Neural progenitor cell (in vitro differentiated cells): ENCODE data around the gene IFT122. TPM values are rescaled to one million over a fixed set of nuclear protein-coding genes. Genes with fewer than 3 reads are reported as not detected.
"Not testable (repeated sequence)": the region's sequence is repeated elsewhere in the genome, so short reads cannot be mapped to it uniquely, and the experiment has no call there.

Source experiments
- DNase-seq: peaks from one replicate; pipeline ENCODE4 v3.0.0-alpha.2; 2016; ENCODE audit warnings: low spot score
- H2AFZ ChIP-seq: fragments of 200-600 bp; sonication (generic); replicated peaks from 2 replicates; pipeline ENCODE4 v1.6.1; 2016; ENCODE audit warnings: antibody characterized with exemption
- H3F3A ChIP-seq: fragments of 200-600 bp; sonication (generic); 2 replicates; pipeline ENCODE4 v1.6.1; 2016; ENCODE audit warnings: antibody characterized with exemption, low read depth
- H3K27ac ChIP-seq: fragments of 200-600 bp; sonication (generic); 2 replicates; pipeline ENCODE4 v1.5.1; 2016; ENCODE audit warnings: mild to moderate bottlenecking
- H3K27me3 ChIP-seq: fragments of 200-600 bp; sonication (generic); 2 replicates; pipeline ENCODE4 v1.6.1; 2016; ENCODE audit warnings: mild to moderate bottlenecking, moderate library complexity
- H3K36me3 ChIP-seq: fragments of 200-600 bp; sonication (generic); 2 replicates; pipeline ENCODE4 v1.5.1; 2016
- H3K4me1 ChIP-seq: fragments of 200-600 bp; sonication (generic); 2 replicates; pipeline ENCODE4 v1.6.1; 2016; ENCODE audit warnings: mixed run types
- H3K4me2 ChIP-seq: fragments of 200-600 bp; sonication (generic); 2 replicates; pipeline ENCODE4 v1.6.1; 2016
- H3K4me3 ChIP-seq: fragments of 200-600 bp; sonication (generic); 2 replicates; pipeline ENCODE4 v1.5.1; 2016
- H3K79me2 ChIP-seq: fragments of 200-600 bp; sonication (generic); 2 replicates; pipeline ENCODE4 v1.6.1; 2016; ENCODE audit warnings: low read depth
- H3K9ac ChIP-seq: fragments of 200-600 bp; sonication (generic); 2 replicates; pipeline ENCODE4 v1.6.1; 2016
- H3K9me3 ChIP-seq: fragments of 200-600 bp; sonication (generic); 2 replicates; pipeline ENCODE4 v1.5.1; 2016; ENCODE audit warnings: low read depth
- H4K20me1 ChIP-seq: fragments of 200-600 bp; sonication (generic); 2 replicates; pipeline ENCODE4 v1.6.1; 2016; ENCODE audit warnings: low read depth
- H3K27ac Mint-ChIP-seq: 3 replicates; pipeline ENCODE4 v1.8.0; 2021; ENCODE audit warnings: mixed read lengths
- H3K27me3 Mint-ChIP-seq: 2 replicates; pipeline ENCODE4 v1.8.0; 2022; ENCODE audit warnings: low read depth, mild to moderate bottlenecking, inconsistent platforms, moderate library complexity, mixed read lengths; ENCODE audit not compliant: insufficient read depth
- H3K36me3 Mint-ChIP-seq: 3 replicates; pipeline ENCODE4 v1.8.0; 2021; ENCODE audit warnings: mixed read lengths
- H3K4me1 Mint-ChIP-seq: 3 replicates; pipeline ENCODE4 v1.8.0; 2021; ENCODE audit warnings: mixed read lengths
- H3K4me3 Mint-ChIP-seq: 3 replicates; pipeline ENCODE4 v1.8.0; 2021; ENCODE audit warnings: mild to moderate bottlenecking, moderate library complexity, mixed read lengths
- H3K9me3 Mint-ChIP-seq: 3 replicates; pipeline ENCODE4 v1.8.0; 2020; ENCODE audit warnings: mixed read lengths
- CTCF ChIP-seq: fragments of 200-600 bp; sonication (generic); IDR thresholded peaks from 2 replicates; pipeline ENCODE4 v1.5.1; 2017; ENCODE audit warnings: antibody characterized with exemption, mild to moderate bottlenecking
- EZH2 ChIP-seq: fragments of 200-600 bp; sonication (generic); IDR thresholded peaks from 2 replicates; pipeline ENCODE4 v1.6.1; 2017; ENCODE audit warnings: antibody characterized with exemption, mild to moderate bottlenecking, moderate library complexity
- EZH2phosphoT487 ChIP-seq: fragments of 200-600 bp; sonication (generic); IDR thresholded peaks from 2 replicates; pipeline ENCODE4 v1.6.1; 2017; ENCODE audit warnings: antibody characterized with exemption
- total RNA-seq: library from RNA; depleted of rRNA; stranded (reverse); fragments of >200 nt; gene quantifications from 2 replicates; pipeline ENCODE4 v1.2.3, GENCODE V29; 2015; ENCODE audit warnings: low replicate concordance

The IFT122 gene
- total RNA-seq, 1 donor from 2014 or later = 48.0 TPM

GRCh38 chr3:129543999-129544398 lies 104.0 kb downstream of the IFT122 start:
- no peaks in the 10 kb centered on the region for H3K9me3 Mint-ChIP-seq
- Histone ChIP-seq H3K9me3 (no peaks in the 10 kb centered on the region), H3K79me2 (no peaks in the 10 kb centered on the region), H3K4me3 (no peak overlapping the region), H3K27me3 (no peaks in the 10 kb centered on the region), H2AFZ (no peak overlapping the region), H3K36me3 (no peaks in the 10 kb centered on the region), H3K9ac (no peak overlapping the region), H3K4me1 (no peaks in the 10 kb centered on the region), H3K4me2 (no peak overlapping the region), H3K27ac (no peak overlapping the region), H4K20me1 (no peaks in the 10 kb centered on the region), H3F3A (peaks cover 5% of the 10 kb centered on the region)
- peaks cover 6% of the 10 kb centered on the region for H3K27me3 Mint-ChIP-seq
- peak overlapping the region; percentile 23 for H3K27ac Mint-ChIP-seq
- peaks cover 22% of the 10 kb centered on the region for H3K4me1 Mint-ChIP-seq
- H3K36me3 Mint-ChIP-seq = no peaks in the 10 kb centered on the region
- H3K4me3 Mint-ChIP-seq = no peak overlapping the region
- TF ChIP-seq EZH2 = no peak
- no peak for TF ChIP-seq EZH2phosphoT487
- TF ChIP-seq CTCF = no peak
- no peak for DNase-seq

GRCh38 chr3:129545951-129546350 lies 105.9 kb downstream of the IFT122 start:
- DNase-seq, H3K4me3 ChIP-seq: not testable (repeated sequence)

GRCh38 chr3:129547241-129547640 lies 107.2 kb downstream of the IFT122 start:
- no peak overlapping the region for H3K4me3 Mint-ChIP-seq
- no peaks in the 10 kb centered on the region for H3K79me2 ChIP-seq
- H3K27me3 Mint-ChIP-seq = peaks cover 11% of the 10 kb centered on the region
- H3K27ac Mint-ChIP-seq = no peak overlapping the region
- H3K36me3 Mint-ChIP-seq = no peaks in the 10 kb centered on the region
- no peaks in the 10 kb centered on the region for H3K9me3 Mint-ChIP-seq
- DNase-seq = no peak
- no peaks in the 10 kb centered on the region for H3F3A ChIP-seq
- H3K36me3 ChIP-seq = no peaks in the 10 kb centered on the region
- TF ChIP-seq EZH2 (no peak), EZH2phosphoT487 (no peak), CTCF (no peak)
- no peaks in the 10 kb centered on the region for H3K9me3 ChIP-seq
- H3K4me1 Mint-ChIP-seq = peaks cover 25% of the 10 kb centered on the region
- no peaks in the 10 kb centered on the region for H3K4me1 ChIP-seq
- no peak overlapping the region for H3K4me2 ChIP-seq
- no peak overlapping the region for H2AFZ ChIP-seq
- no peak overlapping the region for H3K9ac ChIP-seq
- H4K20me1 ChIP-seq = no peaks in the 10 kb centered on the region
- no peaks in the 10 kb centered on the region for H3K27me3 ChIP-seq
- H3K4me3 ChIP-seq = no peak overlapping the region
- H3K27ac ChIP-seq = no peak overlapping the region

More at GRCh38 chr3:129545951-129546350, 105.9 kb downstream of the IFT122 start:
- H3K9me3 ChIP-seq, H3K27ac ChIP-seq, H3K4me2 ChIP-seq, H3K79me2 ChIP-seq, H2AFZ ChIP-seq, H3K9ac ChIP-seq, H3K27me3 Mint-ChIP-seq, H3K36me3 ChIP-seq, H3K9me3 Mint-ChIP-seq, H3K27me3 ChIP-seq, H3K27ac Mint-ChIP-seq, H3K36me3 Mint-ChIP-seq, H3K4me3 Mint-ChIP-seq, H3K4me1 ChIP-seq, H4K20me1 ChIP-seq, H3F3A ChIP-seq: not testable (repeated sequence)
- H3K4me1 Mint-ChIP-seq = peaks cover 15% of the 10 kb centered on the region

- H2AFZ ChIP-seq = no peak overlapping the region
- H3K27ac Mint-ChIP-seq = peak overlapping the region; percentile 89
- H3K4me1 ChIP-seq = peaks cover 9% of the 10 kb centered on the region
Measured at GRCh38 chr3:129548104-129548965, 108.3 kb downstream of the IFT122 start.

More at GRCh38 chr3:129548104-129548965, 108.3 kb downstream of the IFT122 start:
- no peaks in the 10 kb centered on the region for H3F3A ChIP-seq
- H3K79me2 ChIP-seq = no peaks in the 10 kb centered on the region
- peaks cover 33% of the 10 kb centered on the region for H3K4me1 Mint-ChIP-seq
- no peaks in the 10 kb centered on the region for H3K36me3 ChIP-seq
- H4K20me1 ChIP-seq = no peaks in the 10 kb centered on the region
- H3K9ac ChIP-seq = no peak overlapping the region
- H3K9me3 Mint-ChIP-seq = no peaks in the 10 kb centered on the region
- H3K27ac ChIP-seq = no peak overlapping the region
- DNase-seq = no peak
- no peaks in the 10 kb centered on the region for H3K9me3 ChIP-seq
- no peak overlapping the region for H3K4me3 Mint-ChIP-seq
- H3K27me3 Mint-ChIP-seq = peaks cover 16% of the 10 kb centered on the region
- no peaks in the 10 kb centered on the region for H3K36me3 Mint-ChIP-seq
- H3K4me2 ChIP-seq = no peak overlapping the region
- TF ChIP-seq EZH2 (no peak), CTCF (no peak), EZH2phosphoT487 (no peak)
- no peaks in the 10 kb centered on the region for H3K27me3 ChIP-seq
- no peak overlapping the region for H3K4me3 ChIP-seq
